HG03139 (cell line): ENCODE data around the gene SLC8A1.

Experiments
- ATAC-seq: cut with Tn5 transposase; IDR thresholded peaks from one replicate; pipeline ENCODE4 v1.9.1; 2021; ENCODE audit not compliant: unreplicated experiment

Gene SLC8A1

GRCh38 chr2:40451918-40452605, at the start of gene SLC8A1:
Gene SLC8A1, minus strand, starts transcription at chr2:40452090.
- no peak for ATAC-seq

- ATAC-seq, result no peak
Observed at GRCh38 chr2:40499437-40499836, 47.5 kb upstream of the SLC8A1 start.

- ATAC-seq, result no peak
Observed at GRCh38 chr2:40497251-40497859, 45.5 kb upstream of the SLC8A1 start.

- ATAC-seq, result no peak
Observed at GRCh38 chr2:40489678-40489960, 37.7 kb upstream of the SLC8A1 start.

GRCh38 chr2:40488927-40489677, 37.2 kb upstream of the SLC8A1 start:
- no peak for ATAC-seq

GRCh38 chr2:40488101-40488601, 36.3 kb upstream of the SLC8A1 start:
- no peak for ATAC-seq

GRCh38 chr2:40487602-40488001, 35.7 kb upstream of the SLC8A1 start:
- no peak for ATAC-seq

GRCh38 chr2:40485854-40486253, 34.0 kb upstream of the SLC8A1 start:
- no peak for ATAC-seq

- no peak for ATAC-seq
Observed at GRCh38 chr2:40485318-40485717, 33.4 kb upstream of the SLC8A1 start.

- ATAC-seq, result no peak
Observed at GRCh38 chr2:40483549-40484243, 31.8 kb upstream of the SLC8A1 start.

GRCh38 chr2:40480596-40480995, 28.7 kb upstream of the SLC8A1 start:
- ATAC-seq, result no peak

- no peak for ATAC-seq
Observed at GRCh38 chr2:40480073-40480472, 28.2 kb upstream of the SLC8A1 start.

- no peak for ATAC-seq
Observed at GRCh38 chr2:40477361-40477760, 25.5 kb upstream of the SLC8A1 start.

- no peak for ATAC-seq
Observed at GRCh38 chr2:40476436-40476835, 24.5 kb upstream of the SLC8A1 start.

GRCh38 chr2:40474306-40474705, 22.4 kb upstream of the SLC8A1 start:
- ATAC-seq, result no peak

GRCh38 chr2:40471866-40472265, 20.0 kb upstream of the SLC8A1 start:
- no peak for ATAC-seq

- ATAC-seq, result no peak
Observed at GRCh38 chr2:40470822-40471813, 19.2 kb upstream of the SLC8A1 start.

- no peak for ATAC-seq
Observed at GRCh38 chr2:40466935-40467572, 15.2 kb upstream of the SLC8A1 start.

- ATAC-seq, result no peak
Observed at GRCh38 chr2:40466332-40466906, 14.5 kb upstream of the SLC8A1 start.

GRCh38 chr2:40463112-40463511, 11.2 kb upstream of the SLC8A1 start:
- no peak for ATAC-seq
